Ovary (tissue), 9 donors: ENCODE measurements around the gene ZBED4. TPM values are rescaled to one million over a fixed set of nuclear protein-coding genes. Genes with fewer than 3 reads are reported as not detected.

ENCODE experiments used
- DNase-seq, 5 donors: peaks; one replicate each; pipeline ENCODE4 v3.0.0-alpha.2; 2019 to 2020
- H3K27ac ChIP-seq, 2 donors: fragments of 200-600 bp; one replicate each; pipeline versions ENCODE4 v1.5.1 to v1.8.0; 2019 to 2022
- H3K27me3 ChIP-seq: fragments of 200-600 bp; one replicate; pipeline ENCODE4 v1.8.0; 2022
- H3K36me3 ChIP-seq: fragments of 200-600 bp; sonication (generic); one replicate; pipeline ENCODE4 v1.5.1; 2019
- H3K4me1 ChIP-seq: one replicate; pipeline ENCODE4 v1.8.1; 2013; ENCODE audit warnings: mild to moderate bottlenecking, moderate library complexity; ENCODE audit not compliant: insufficient read depth
- H3K4me3 ChIP-seq: fragments of 200-600 bp; sonication (generic); one replicate; pipeline ENCODE4 v1.5.1; 2017
- H3K9me3 ChIP-seq, 2 donors: fragments of 200-600 bp in 1 of 2; sonication (generic) in 1 of 2; one replicate each; pipeline versions ENCODE4 v1.5.1 to v1.8.1; 2013 to 2019; ENCODE audit warnings: mild to moderate bottlenecking in 1 of 2, moderate library complexity in 1 of 2
- CTCF ChIP-seq, 3 donors: fragments of 450-650 bp in 2 of 3; fragments of 200-600 bp in 1 of 3; IDR thresholded peaks; one replicate each; pipeline versions ENCODE4 v1.5.1 to v1.8.0; 2016 to 2022; ENCODE audit warnings: antibody characterized with exemption in 3 of 3, mild to moderate bottlenecking in 1 of 3
- EP300 ChIP-seq: sonication (generic); formaldehyde crosslinking; IDR thresholded peaks from one replicate; pipeline ENCODE4 v1.6.1; 2017; ENCODE audit warnings: antibody characterized with exemption
- POLR2A ChIP-seq: fragments of 450-650 bp; IDR thresholded peaks from one replicate; pipeline ENCODE4 v1.6.1; 2017; ENCODE audit warnings: antibody characterized with exemption, mild to moderate bottlenecking, moderate library complexity
- WGBS, 3 donors: extraction: QIAGEN DNeasy Blood & Tissue Kit in 1 of 3; methylation state at CpG; one replicate each; pipeline versions ENCODE4 v1.1.5 to v1.1.7; 2013 to 2017; 5-methylcytosine and 5-hydroxymethylcytosine counted together
- intact Hi-C, 4 donors: fragments of 100-400 bp; cut with DNase I; formaldehyde crosslinking; loops; one replicate each; pipeline versions ENCODE4 v1.11.0 to v1.15.1; 2022 to 2023
- polyA plus RNA-seq, 2 donors: library from polyadenylated mRNA; stranded (reverse); fragments of 200-250 nt in 1 of 2; fragments of 350-450 nt in 1 of 2; fragmentation: Illumina TruSeq in 1 of 2; extraction: RNeasy Lipid Tissue Mini Kit (QIAGEN cat#74804) in 1 of 2; gene quantifications; one replicate each; pipeline ENCODE4 v1.2.3, GENCODE V29; 2013 to 2014
- total RNA-seq, 7 donors: library from RNA; depleted of rRNA in 2 of 7; stranded (reverse); fragments of >200 nt in 2 of 7; fragmentation: NEBNext Ultra II Directional in 3 of 7; extraction: Animal tissue kit (Norgen Biotek cat#: 25700) in 3 of 7; gene quantifications; one replicate each; pipeline versions ENCODE4 v1.1.0 to v1.2.4, GENCODE V29; 2016 to 2023
- donor health status: DM: no; HTN: no; CAD: no; lungs with moderate emphysema.
- donor health status: DM: no; HTN: no; CAD: no.
- donor health status: Bipolar disorder and iron deficiency.
- donor health status: DM: yes; HTN: yes; CAD: no.
- donor health status: DM: no; HTN: no; CAD: no.
- donor health status: DM: yes; HTN: yes; CAD: no.

The ZBED4 gene
- total and polyA plus RNA-seq, 9 donors = 3.5 to 9.6 (median 7.8) TPM

- no peaks in the 10 kb centered on the region for H3K9me3 ChIP-seq
- H3K27ac ChIP-seq = peak within 1 kb of the TSS; percentile 74 to 92
- peaks cover 7% of the 10 kb centered on the region for H3K4me1 ChIP-seq
- intact Hi-C loops = loop anchor here in 1 of 4 donors (10.0 kb wide), 1 partner anchor 153 kb away; no protein-coding TSS in a partner anchor
- H3K36me3 ChIP-seq = no peaks in the 10 kb centered on the region
- TF ChIP-seq EP300 (no peak), POLR2A (peak; percentile 49), CTCF (IDR thresholded peaks at IDR 0.05) (peak in 2 of 3 donors; percentile 13 to 29)
- WGBS, 3 donors = 0 to 1% (median 1%) methylated on average over 54 to 103 of the region's 103 CpGs
- no peaks in the 10 kb centered on the region for H3K27me3 ChIP-seq
- DNase-seq = peak; percentile 97 to 98 (median 97)
- peak within 1 kb of the TSS; percentile 54 for H3K4me3 ChIP-seq
These were observed 64.6 kb downstream of the ZBED4 start, which contains the start of the genes ALG12 and CRELD2 for GRCh38 chr22:49917974-49918910. ALG12 (minus strand) TSS chr22:49918438; CDS start chr22:49913765, 4,673 bp downstream. CRELD2 (plus strand) TSS chr22:49918634; CDS start chr22:49918770, 136 bp downstream.

DNA sequence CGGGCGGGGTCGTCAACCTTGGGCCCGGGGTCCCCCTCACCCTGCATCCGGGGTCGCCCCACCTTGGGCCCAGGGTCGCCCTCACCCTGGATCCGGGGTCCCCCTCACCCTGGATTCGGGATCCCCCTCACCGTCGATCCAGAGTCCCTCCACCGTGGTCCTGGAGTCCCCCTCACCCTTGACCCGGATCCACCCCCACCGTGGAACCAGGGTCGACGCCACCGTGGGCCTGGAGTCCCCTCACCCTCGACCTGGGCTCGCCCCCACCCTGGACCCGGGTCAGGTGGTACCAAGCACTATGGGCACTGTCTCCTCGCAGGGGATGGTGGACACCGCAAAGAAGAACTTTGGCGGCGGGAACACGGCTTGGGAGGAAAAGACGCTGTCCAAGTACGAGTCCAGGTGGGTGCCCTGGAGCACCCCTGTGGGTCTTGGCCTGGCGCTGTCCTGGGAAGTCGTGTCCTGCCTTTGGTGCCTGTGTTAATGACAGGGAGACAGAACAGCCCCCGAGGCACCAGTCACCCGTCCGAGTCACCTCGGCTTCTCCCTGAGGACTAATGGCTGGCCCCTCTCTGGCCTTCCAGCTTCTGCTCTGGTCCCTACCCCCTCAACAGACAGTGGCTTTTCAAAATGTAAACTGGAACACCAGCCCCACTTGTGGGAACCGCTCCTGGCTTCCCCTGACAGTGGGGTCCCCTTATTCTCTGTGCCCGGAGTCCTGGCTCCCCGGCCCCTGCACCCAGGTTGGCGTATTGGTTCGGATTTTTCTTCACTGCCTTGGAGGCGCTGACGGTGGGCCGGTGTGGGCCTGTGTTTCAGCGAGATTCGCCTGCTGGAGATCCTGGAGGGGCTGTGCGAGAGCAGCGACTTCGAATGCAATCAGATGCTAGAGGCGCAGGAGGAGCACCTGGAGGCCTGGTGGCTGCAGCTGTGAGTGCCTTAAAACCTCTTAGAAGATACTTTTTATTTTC lies 65.6 kb downstream of the ZBED4 start:
- Histone ChIP-seq H3K4me3 (peak overlapping the region; percentile 54), H3K27me3 (no peaks in the 10 kb centered on the region), H3K4me1 (peaks cover 7% of the 10 kb centered on the region), H3K36me3 (no peaks in the 10 kb centered on the region), H3K9me3 (no peaks in the 10 kb centered on the region), H3K27ac (no peak overlapping the region)
- DNase-seq = peak in 3 of 5 donors; percentile 40 to 68 (median 45)
- TF ChIP-seq EP300 (no peak), POLR2A (no peak), CTCF (IDR thresholded peaks at IDR 0.05) (no peak)
- WGBS, 3 donors = 34 to 45% (median 39%) methylated on average over 37 to 47 of the region's 47 CpGs
- intact Hi-C loops = loop anchor here in 1 of 4 donors (10.0 kb wide), 1 partner anchor 154 kb away; no protein-coding TSS in a partner anchor

DNA sequence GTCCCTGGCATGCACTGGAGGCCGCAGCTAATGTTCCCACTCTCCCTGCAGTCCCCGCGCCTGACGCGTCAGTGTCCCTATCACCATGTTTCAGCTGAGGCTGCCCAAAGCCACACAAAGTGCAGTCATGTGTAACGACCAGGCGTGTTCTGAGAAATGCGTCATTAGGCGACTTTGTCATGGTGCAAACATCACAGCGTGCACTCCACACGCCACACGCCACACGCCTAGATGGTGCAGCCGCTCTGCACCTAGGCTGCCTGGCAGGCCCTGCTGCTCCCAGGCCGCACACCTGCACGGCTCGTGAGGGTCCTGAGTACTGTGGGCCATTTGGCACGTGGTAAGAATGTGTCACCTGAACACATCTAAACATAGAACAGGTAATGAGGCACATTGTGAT lies 67.2 kb downstream of the ZBED4 start:
- peaks cover 7% of the 10 kb centered on the region for H3K4me1 ChIP-seq
- no peak overlapping the region for H3K27ac ChIP-seq
- H3K4me3 ChIP-seq = no peak overlapping the region
- no peaks in the 10 kb centered on the region for H3K27me3 ChIP-seq
- intact Hi-C loops = loop anchor here in 1 of 4 donors (5.0 to 10.0 kb wide), 2 partner anchors 194 to 286 kb away; no protein-coding TSS in a partner anchor
- no peaks in the 10 kb centered on the region for H3K9me3 ChIP-seq
- TF ChIP-seq POLR2A = no peak
- TF ChIP-seq EP300 = no peak
- no peak for TF ChIP-seq CTCF (IDR thresholded peaks at IDR 0.05)
- 88 to 95% (median 94%) methylated on average over 18 of the region's 18 CpGs for WGBS, 3 donors
- no peak for DNase-seq
- H3K36me3 ChIP-seq = no peaks in the 10 kb centered on the region
